CD4-positive, alpha-beta T cell treated with Interleukin-6 at 100 ng/mL for 8 hours (primary cell): Measurements from ENCODE around the gene USP28.
"Not testable (repeated sequence)": the region's sequence is repeated elsewhere in the genome, so short reads cannot be mapped to it uniquely, and the experiment has no call there.

Source experiments
- DNase-seq: peaks from one replicate; pipeline ENCODE4 v3.0.0-alpha.2; 2020; ENCODE audit warnings: mixed read lengths, low spot score

The USP28 gene

GRCh38 chr11:113875234-113876073, at the start of gene USP28:
TSS of gene USP28 (minus strand) at chr11:113875572. CDS start at chr11:113875501, 71 bp downstream.
- peak; percentile 76 for DNase-seq

- DNase-seq = no peak
Measured at GRCh38 chr11:113923572-113923971, 48.2 kb upstream of the USP28 start.

GRCh38 chr11:113911491-113911890, 36.1 kb upstream of the USP28 start:
- DNase-seq = not testable (repeated sequence)

- DNase-seq = no peak
Measured at GRCh38 chr11:113908098-113908497, 32.7 kb upstream of the USP28 start.

- no peak for DNase-seq
Measured at GRCh38 chr11:113907681-113908080, 32.3 kb upstream of the USP28 start.

- DNase-seq = no peak
Measured at GRCh38 chr11:113907152-113907551, 31.8 kb upstream of the USP28 start.

GRCh38 chr11:113906516-113906915, 31.1 kb upstream of the USP28 start:
- DNase-seq = no peak

GRCh38 chr11:113906038-113906437, 30.7 kb upstream of the USP28 start:
- no peak for DNase-seq

- no peak for DNase-seq
Measured at GRCh38 chr11:113904379-113905101, 29.2 kb upstream of the USP28 start, which contains the start of gene HTR3B. TSS of gene HTR3B (plus strand) at chr11:113904796. CDS start at chr11:113904934, 138 bp downstream.

- DNase-seq = no peak
Measured at GRCh38 chr11:113901141-113901540, 25.8 kb upstream of the USP28 start.

GRCh38 chr11:113896156-113896879, 20.9 kb upstream of the USP28 start:
- DNase-seq = peak; percentile 30

- no peak for DNase-seq
Measured at GRCh38 chr11:113895367-113896155, 20.2 kb upstream of the USP28 start.

- DNase-seq = no peak
Measured at GRCh38 chr11:113894421-113894996, 19.1 kb upstream of the USP28 start.

GRCh38 chr11:113888848-113889247, 13.5 kb upstream of the USP28 start:
- DNase-seq = no peak

GRCh38 chr11:113885897-113886296, 10.5 kb upstream of the USP28 start:
- DNase-seq = no peak

- DNase-seq = no peak
Measured at GRCh38 chr11:113884361-113884836, 9.0 kb upstream of the USP28 start.

- DNase-seq = no peak
Measured at GRCh38 chr11:113881856-113882255, 6.5 kb upstream of the USP28 start.

- DNase-seq = no peak
Measured at GRCh38 chr11:113880971-113881370, 5.6 kb upstream of the USP28 start.

GRCh38 chr11:113879446-113879845, 4.1 kb upstream of the USP28 start:
- not testable (repeated sequence) for DNase-seq

- DNase-seq = no peak
Measured at GRCh38 chr11:113877670-113878055, 2.3 kb upstream of the USP28 start.
